IMR-90 (cell line): ENCODE measurements around the gene TUBGCP6. TPM values are rescaled to one million over a fixed set of nuclear protein-coding genes. Genes with fewer than 3 reads are reported as not detected.

ENCODE experiments used
- ATAC-seq: fragments of 200-7000 bp; cut with Tn5 transposase; 2 replicates; pipeline ENCODE4 v1.9.1; 2020; ENCODE audit warnings: low read depth, mild to moderate bottlenecking, moderate library complexity
- BruUV-seq: library from RNA; stranded (reverse); fragments of 400-500 nt; replicated peaks from 2 replicates; lab custom pipeline; 2021; lab: Mats Ljungman, UMichigan
- CTCF ChIA-PET: fragments of 300-600 bp; formaldehyde crosslinking; extraction: SDS; loops from one replicate; lab custom pipeline; 2021; ENCODE audit warnings: antibody characterized with exemption; lab: Yijun Ruan, JAX
- POLR2A ChIA-PET: fragments of 300-600 bp; sonication (Branson Sonifier 250); formaldehyde crosslinking; loops from one replicate; lab custom pipeline; 2022; ENCODE audit warnings: antibody characterized with exemption; ENCODE audit not compliant: unreplicated experiment; lab: Charles Lee
- DNase-seq: peaks from one replicate; pipeline ENCODE4 v3.0.0; 2013
- H2AFZ ChIP-seq: replicated peaks from 2 replicates; pipeline ENCODE3; 2013; ENCODE audit warnings: low read length, mild to moderate bottlenecking; ENCODE audit not compliant: poor library complexity
- H2AK5ac ChIP-seq: 2 replicates; pipeline ENCODE4 v1.6.1; 2013; ENCODE audit warnings: low read depth, low read length, inconsistent platforms
- H2AK9ac ChIP-seq: replicated peaks from 2 replicates; pipeline ENCODE3; 2013; ENCODE audit warnings: mild to moderate bottlenecking, low read depth, low read length, moderate library complexity; ENCODE audit not compliant: poor library complexity
- H2BK120ac ChIP-seq: 2 replicates; pipeline ENCODE4 v1.6.1; 2013; ENCODE audit warnings: low read depth, low read length, inconsistent platforms
- H2BK15ac ChIP-seq: 3 replicates; pipeline ENCODE4 v1.6.1; 2013; ENCODE audit warnings: low read depth, low read length, inconsistent platforms
- H2BK20ac ChIP-seq: 2 replicates; pipeline ENCODE4 v1.6.1; 2013; ENCODE audit warnings: low read depth, mild to moderate bottlenecking, inconsistent platforms, low read length, moderate library complexity
- H2BK5ac ChIP-seq: 2 replicates; pipeline ENCODE4 v1.6.1; 2013; ENCODE audit warnings: mild to moderate bottlenecking, low read depth, low read length, inconsistent platforms; ENCODE audit not compliant: poor library complexity, severe bottlenecking
- H3K14ac ChIP-seq: replicated peaks from 2 replicates; pipeline ENCODE4 v1.6.1; 2013; ENCODE audit warnings: low read depth, low read length, inconsistent platforms
- H3K18ac ChIP-seq: 2 replicates; pipeline ENCODE4 v1.6.1; 2013; ENCODE audit warnings: low read depth, low read length, control low read depth
- H3K23ac ChIP-seq: 2 replicates; pipeline ENCODE4 v1.6.1; 2013; ENCODE audit warnings: low read depth, low read length, inconsistent platforms
- H3K27ac ChIP-seq: 2 replicates; pipeline ENCODE4 v1.5.1; 2013; ENCODE audit warnings: mild to moderate bottlenecking, control low read depth, low read length; ENCODE audit not compliant: insufficient read depth
- H3K27me3 ChIP-seq: 2 replicates; pipeline ENCODE4 v1.6.1; 2013; ENCODE audit warnings: low read length; ENCODE audit not compliant: control insufficient read depth, insufficient read depth
- H3K36me3 ChIP-seq: 2 replicates; pipeline ENCODE4 v1.6.1; 2013; ENCODE audit warnings: low read length, mixed read lengths; ENCODE audit not compliant: control insufficient read depth, insufficient read depth
- H3K4ac ChIP-seq: 2 replicates; pipeline ENCODE4 v1.6.1; 2013; ENCODE audit warnings: low read depth, low read length, inconsistent platforms
- H3K4me1 ChIP-seq: 2 replicates; pipeline ENCODE4 v1.6.1; 2013; ENCODE audit warnings: low read length, mixed read lengths; ENCODE audit not compliant: control insufficient read depth, insufficient read depth
- H3K4me2 ChIP-seq: 2 replicates; pipeline ENCODE4 v1.6.1; 2013; ENCODE audit warnings: low read depth, mild to moderate bottlenecking, control low read depth, low read length, moderate library complexity
- H3K4me3 ChIP-seq: 2 replicates; pipeline ENCODE4 v1.5.1; 2013; ENCODE audit warnings: low read depth, mild to moderate bottlenecking, control low read depth, low read length, moderate library complexity; ENCODE audit not compliant: insufficient read depth
- H3K56ac ChIP-seq: 2 replicates; pipeline ENCODE4 v1.6.1; 2013; ENCODE audit warnings: low read length, inconsistent platforms; ENCODE audit not compliant: insufficient read depth; ENCODE audit errors: extremely low read depth
- H3K79me1 ChIP-seq, 2 experiments: 2 replicates each; pipeline ENCODE4 v1.6.1; 2013; ENCODE audit warnings: low read length in 2 of 2, inconsistent platforms in 1 of 2, low read depth in 1 of 2
- H3K9ac ChIP-seq: 2 replicates; pipeline ENCODE4 v1.6.1; 2013; ENCODE audit warnings: low read depth, low read length, control low read depth
- H3K9me1 ChIP-seq: 2 replicates; pipeline ENCODE4 v1.6.1; 2013; ENCODE audit warnings: low read length, inconsistent platforms; ENCODE audit not compliant: insufficient read depth
- H3K9me3 ChIP-seq: 2 replicates; pipeline ENCODE4 v1.6.1; 2013; ENCODE audit warnings: low read length; ENCODE audit not compliant: control insufficient read depth, insufficient read depth
- H4K20me1 ChIP-seq: 2 replicates; pipeline ENCODE4 v1.6.1; 2013; ENCODE audit warnings: low read length, inconsistent platforms; ENCODE audit not compliant: insufficient read depth
- H4K5ac ChIP-seq: 2 replicates; pipeline ENCODE4 v1.6.1; 2013; ENCODE audit warnings: mild to moderate bottlenecking, low read depth, low read length, control low read depth
- H4K8ac ChIP-seq, 2 experiments: 2 replicates each; pipeline ENCODE4 v1.6.1; 2013; ENCODE audit warnings: low read depth in 2 of 2, low read length in 2 of 2, control low read depth in 1 of 2, inconsistent platforms in 1 of 2
- H4K91ac ChIP-seq: 2 replicates; pipeline ENCODE4 v1.6.1; 2013; ENCODE audit warnings: low read depth, low read length, inconsistent platforms; ENCODE audit not compliant: insufficient read depth
- BHLHE40 ChIP-seq: fragments of 150-350 bp; IDR thresholded peaks from 2 replicates; pipeline ENCODE4 v1.6.1; 2016; ENCODE audit warnings: mild to moderate bottlenecking, low read depth, low read length
- CEBPB ChIP-seq: IDR thresholded peaks from 2 replicates; pipeline ENCODE4 v1.6.1; 2012; ENCODE audit warnings: low read depth, low read length, improper control_type of control experiment
- CHD1 ChIP-seq: IDR thresholded peaks from 2 replicates; pipeline ENCODE4 v1.6.1; 2012; ENCODE audit warnings: low read depth, low read length, improper control_type of control experiment
- FOS ChIP-seq: fragments of 150-350 bp; IDR thresholded peaks from 2 replicates; pipeline ENCODE4 v1.6.1; 2016; ENCODE audit warnings: low read depth, low read length
- MAFK ChIP-seq: IDR thresholded peaks from 2 replicates; pipeline ENCODE4 v1.6.1; 2012; ENCODE audit warnings: low read depth, low read length, improper control_type of control experiment
- MAZ ChIP-seq: IDR thresholded peaks from 2 replicates; pipeline ENCODE4 v1.6.1; 2012; ENCODE audit warnings: low read depth, mild to moderate bottlenecking, low read length, improper control_type of control experiment, moderate library complexity, borderline replicate concordance
- MXI1 ChIP-seq: IDR thresholded peaks from 2 replicates; pipeline ENCODE4 v1.6.1; 2012; ENCODE audit warnings: low read depth, mild to moderate bottlenecking, low read length, moderate library complexity, borderline replicate concordance
- NFE2L2 ChIP-seq: fragments of 150-350 bp; IDR thresholded peaks from 2 replicates; pipeline ENCODE4 v1.6.1; 2016; ENCODE audit warnings: low read depth, mild to moderate bottlenecking, low read length
- POLR2A ChIP-seq: IDR thresholded peaks from 2 replicates; pipeline ENCODE4 v1.6.1; 2012; ENCODE audit warnings: mild to moderate bottlenecking, low read depth, low read length
- RAD21 ChIP-seq: IDR thresholded peaks from 2 replicates; pipeline ENCODE4 v1.6.1; 2012; ENCODE audit warnings: low read length, improper control_type of control experiment
- RCOR1 ChIP-seq: IDR thresholded peaks from 2 replicates; pipeline ENCODE4 v1.6.1; 2012; ENCODE audit warnings: mild to moderate bottlenecking, low read length, improper control_type of control experiment; ENCODE audit not compliant: insufficient replicate concordance
- RFX5 ChIP-seq: IDR thresholded peaks from 2 replicates; pipeline ENCODE4 v1.8.0; 2012; ENCODE audit warnings: low read depth, mild to moderate bottlenecking, low read length, moderate library complexity
- SMC3 ChIP-seq: fragments of 150-350 bp; IDR thresholded peaks from 2 replicates; pipeline ENCODE4 v1.6.1; 2016; ENCODE audit warnings: low read depth, mild to moderate bottlenecking, antibody characterized with exemption, low read length, moderate library complexity
- WGBS, 2 experiments: methylation state at CpG; one replicate each; pipeline versions ENCODE4 v1.1.5 to v1.1.7; 2013; ENCODE audit warnings: missing lambda C conversion rate in 2 of 2; ENCODE audit not compliant: insufficient read length in 1 of 2; ENCODE audit errors: extremely low coverage in 2 of 2; 5-methylcytosine and 5-hydroxymethylcytosine counted together
- dilution Hi-C: fragments of 300-500 bp; cut with HindIII; formaldehyde crosslinking; loops from one replicate; pipeline ENCODE4 v1.14.3; 2018; ENCODE audit warnings: low sequenced_read_pairs; ENCODE audit not compliant: unreplicated experiment
- in situ Hi-C: fragments of 300-500 bp; cut with MboI; formaldehyde crosslinking; loops from 3 replicates; pipeline ENCODE4 v1.14.3; 2019; ENCODE audit warnings: low sequenced_read_pairs, inconsistent platforms, mixed read lengths
- intact Hi-C: fragments of 100-400 bp; cut with micrococcal nuclease; formaldehyde crosslinking; loops from 2 replicates; pipeline ENCODE4 v1.10.0; 2022
- polyA plus RNA-seq, 3 experiments: library from polyadenylated mRNA; depleted of rRNA; stranded (reverse); fragments of >200 nt; gene quantifications; 2 replicates each; pipeline ENCODE4 v1.2.3, GENCODE V29; 2012; ENCODE audit warnings: low replicate concordance in 1 of 3
- total RNA-seq: library from RNA; depleted of rRNA; stranded (reverse); fragments of >200 nt; gene quantifications from 2 replicates; pipeline ENCODE4 v1.2.3, GENCODE V29; 2012
- TF ChIP-seq, protein P1 (sequence below): conservative IDR thresholded peaks from 2 replicates; pipeline ENCODE4 v1.5.1; 2012; ENCODE audit warnings: mild to moderate bottlenecking, low read depth, low read length, improper control_type of control experiment
- TF ChIP-seq, protein P2 (sequence below): fragments of 150-350 bp; IDR thresholded peaks from 2 replicates; pipeline ENCODE4 v1.6.1; 2016; ENCODE audit warnings: low read depth, mild to moderate bottlenecking, low read length, moderate library complexity, borderline replicate concordance
- TF ChIP-seq, protein P3 (sequence below): fragments of 150-350 bp; IDR thresholded peaks from 2 replicates; pipeline ENCODE4 v1.6.1; 2017; ENCODE audit warnings: mild to moderate bottlenecking, antibody characterized with exemption, low read length, low read depth

Gene TUBGCP6
- total and polyA plus RNA-seq, 2 of the 4 experiments (the other 2 are of a cell fraction), result 10.8 to 28.6 TPM

DNA sequence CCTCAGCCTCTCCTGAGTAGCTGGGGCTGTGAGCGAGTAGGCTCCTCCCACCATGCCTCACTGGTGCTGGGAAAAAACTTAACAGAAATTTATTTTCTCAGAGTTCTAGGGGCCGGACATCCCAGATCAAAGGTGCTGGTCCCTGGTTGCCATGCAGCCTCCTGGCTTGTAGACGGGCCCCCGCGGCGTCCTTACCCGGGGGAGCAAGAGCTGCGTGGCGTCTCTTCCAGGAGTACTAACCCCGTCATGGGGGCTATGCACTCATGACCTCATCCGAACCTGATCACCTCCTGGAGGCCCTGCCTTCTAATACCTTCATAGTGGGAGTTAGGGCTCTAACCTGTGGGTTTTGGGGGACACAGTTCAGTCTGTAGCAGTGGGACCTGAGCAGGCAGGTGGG is 56.5 kb downstream of the TUBGCP6 start:
- Histone ChIP-seq H3K79me1 (peaks cover 14 to 63% of the 10 kb centered on the region in 2 experiments), H4K5ac (no peak overlapping the region), H4K91ac (no peak overlapping the region), H2BK5ac (no peak overlapping the region), H2AK5ac (no peak overlapping the region), H3K4me1 (peaks cover 25% of the 10 kb centered on the region), H3K36me3 (peaks cover 8% of the 10 kb centered on the region; the same call in 1 of the 2 replicates), H3K27ac (no peak overlapping the region), H2BK20ac (no peak overlapping the region), H3K4ac (no peak overlapping the region), H3K4me3 (no peak overlapping the region), H3K23ac (no peak overlapping the region), H4K20me1 (peaks cover 30% of the 10 kb centered on the region), H3K4me2 (no peak overlapping the region), H3K27me3 (no peaks in the 10 kb centered on the region), H2BK15ac (no peak overlapping the region), H2BK120ac (no peak overlapping the region), H3K18ac (no peak overlapping the region), H3K9me3 (no peaks in the 10 kb centered on the region), H2AFZ (no peak overlapping the region), H3K14ac (no peak overlapping the region), H3K9ac (no peak overlapping the region), H4K8ac (no peak overlapping the region), H3K9me1 (peaks cover 7% of the 10 kb centered on the region), H2AK9ac (no peak overlapping the region), H3K56ac (no peak overlapping the region)
- CTCF ChIA-PET, result no interaction called here
- ATAC-seq (no peak), DNase-seq (no peak)
- dilution Hi-C loops, result no loop called here
- BruUV-seq, result no TSS peak
- TF ChIP-seq, protein P1, sequence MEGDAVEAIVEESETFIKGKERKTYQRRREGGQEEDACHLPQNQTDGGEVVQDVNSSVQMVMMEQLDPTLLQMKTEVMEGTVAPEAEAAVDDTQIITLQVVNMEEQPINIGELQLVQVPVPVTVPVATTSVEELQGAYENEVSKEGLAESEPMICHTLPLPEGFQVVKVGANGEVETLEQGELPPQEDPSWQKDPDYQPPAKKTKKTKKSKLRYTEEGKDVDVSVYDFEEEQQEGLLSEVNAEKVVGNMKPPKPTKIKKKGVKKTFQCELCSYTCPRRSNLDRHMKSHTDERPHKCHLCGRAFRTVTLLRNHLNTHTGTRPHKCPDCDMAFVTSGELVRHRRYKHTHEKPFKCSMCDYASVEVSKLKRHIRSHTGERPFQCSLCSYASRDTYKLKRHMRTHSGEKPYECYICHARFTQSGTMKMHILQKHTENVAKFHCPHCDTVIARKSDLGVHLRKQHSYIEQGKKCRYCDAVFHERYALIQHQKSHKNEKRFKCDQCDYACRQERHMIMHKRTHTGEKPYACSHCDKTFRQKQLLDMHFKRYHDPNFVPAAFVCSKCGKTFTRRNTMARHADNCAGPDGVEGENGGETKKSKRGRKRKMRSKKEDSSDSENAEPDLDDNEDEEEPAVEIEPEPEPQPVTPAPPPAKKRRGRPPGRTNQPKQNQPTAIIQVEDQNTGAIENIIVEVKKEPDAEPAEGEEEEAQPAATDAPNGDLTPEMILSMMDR, result no peak
- no peak for TF ChIP-seq FOS
- TF ChIP-seq, protein P2, sequence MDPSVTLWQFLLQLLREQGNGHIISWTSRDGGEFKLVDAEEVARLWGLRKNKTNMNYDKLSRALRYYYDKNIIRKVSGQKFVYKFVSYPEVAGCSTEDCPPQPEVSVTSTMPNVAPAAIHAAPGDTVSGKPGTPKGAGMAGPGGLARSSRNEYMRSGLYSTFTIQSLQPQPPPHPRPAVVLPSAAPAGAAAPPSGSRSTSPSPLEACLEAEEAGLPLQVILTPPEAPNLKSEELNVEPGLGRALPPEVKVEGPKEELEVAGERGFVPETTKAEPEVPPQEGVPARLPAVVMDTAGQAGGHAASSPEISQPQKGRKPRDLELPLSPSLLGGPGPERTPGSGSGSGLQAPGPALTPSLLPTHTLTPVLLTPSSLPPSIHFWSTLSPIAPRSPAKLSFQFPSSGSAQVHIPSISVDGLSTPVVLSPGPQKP, result no peak
- no peak for TF ChIP-seq BHLHE40
- no peak for TF ChIP-seq NFE2L2
- TF ChIP-seq RCOR1, result no peak
- no peak for TF ChIP-seq CEBPB
- TF ChIP-seq SMC3, result no peak
- no peak for TF ChIP-seq MAZ
- TF ChIP-seq, protein P3, sequence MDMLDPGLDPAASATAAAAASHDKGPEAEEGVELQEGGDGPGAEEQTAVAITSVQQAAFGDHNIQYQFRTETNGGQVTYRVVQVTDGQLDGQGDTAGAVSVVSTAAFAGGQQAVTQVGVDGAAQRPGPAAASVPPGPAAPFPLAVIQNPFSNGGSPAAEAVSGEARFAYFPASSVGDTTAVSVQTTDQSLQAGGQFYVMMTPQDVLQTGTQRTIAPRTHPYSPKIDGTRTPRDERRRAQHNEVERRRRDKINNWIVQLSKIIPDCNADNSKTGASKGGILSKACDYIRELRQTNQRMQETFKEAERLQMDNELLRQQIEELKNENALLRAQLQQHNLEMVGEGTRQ, result no peak
- TF ChIP-seq POLR2A, result no peak
- no peak for TF ChIP-seq RAD21
- TF ChIP-seq MAFK, result no peak
- no peak for TF ChIP-seq CHD1
- TF ChIP-seq MXI1, result no peak
- no peak for TF ChIP-seq RFX5
- POLR2A ChIA-PET, result no interaction called here
- intact Hi-C loops, result no loop called here
- in situ Hi-C loops, result no loop called here
- 100% methylated on average over 4 of the region's 11 CpGs; no CpG with 5 or more reads in 1 of the 2 experiments for WGBS, 2 experiments
